Measurements from ENCODE around the gene ST3GAL4.

DNA sequence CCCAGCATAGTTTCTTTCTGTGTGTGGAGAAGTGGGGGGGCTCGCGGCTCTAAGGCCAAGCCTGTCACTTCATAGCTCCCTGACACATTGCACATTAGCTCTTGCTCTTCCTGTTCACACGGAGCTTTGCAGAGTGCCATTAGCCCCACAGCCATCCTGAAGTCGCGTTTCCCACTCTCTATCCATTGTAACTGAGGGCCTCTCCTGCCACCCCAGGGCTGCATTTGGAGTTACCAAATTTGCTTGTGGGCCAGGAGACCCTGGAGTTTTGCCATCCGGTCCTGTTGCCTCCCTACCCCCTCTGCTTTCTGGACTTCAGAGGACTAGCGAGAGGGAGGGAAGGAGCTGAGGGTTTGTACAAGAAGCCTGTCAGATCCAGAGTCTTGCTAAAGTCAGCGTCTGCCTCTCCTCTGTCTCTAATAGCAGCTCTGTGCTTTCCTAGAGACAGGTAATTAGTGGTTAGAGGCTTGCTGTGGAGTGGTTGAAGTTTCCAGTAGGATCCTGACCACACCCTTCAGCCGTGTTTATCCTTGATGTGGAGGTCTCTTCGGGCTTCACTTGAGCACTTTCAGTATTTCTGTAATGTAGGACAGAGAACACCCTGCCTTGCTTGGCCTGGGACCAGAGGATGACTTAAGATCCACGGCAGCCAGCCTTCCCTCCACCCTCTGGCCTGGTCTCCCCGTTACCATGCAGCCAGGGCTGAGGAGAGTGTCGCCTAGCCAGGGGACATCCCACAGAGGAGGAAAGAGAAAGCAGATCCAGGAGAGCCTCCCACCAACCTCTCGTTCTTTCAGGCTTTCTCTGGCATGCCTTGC, 37.5 kb upstream of the ST3GAL4 start:
- TF ChIP-seq, protein P1, sequence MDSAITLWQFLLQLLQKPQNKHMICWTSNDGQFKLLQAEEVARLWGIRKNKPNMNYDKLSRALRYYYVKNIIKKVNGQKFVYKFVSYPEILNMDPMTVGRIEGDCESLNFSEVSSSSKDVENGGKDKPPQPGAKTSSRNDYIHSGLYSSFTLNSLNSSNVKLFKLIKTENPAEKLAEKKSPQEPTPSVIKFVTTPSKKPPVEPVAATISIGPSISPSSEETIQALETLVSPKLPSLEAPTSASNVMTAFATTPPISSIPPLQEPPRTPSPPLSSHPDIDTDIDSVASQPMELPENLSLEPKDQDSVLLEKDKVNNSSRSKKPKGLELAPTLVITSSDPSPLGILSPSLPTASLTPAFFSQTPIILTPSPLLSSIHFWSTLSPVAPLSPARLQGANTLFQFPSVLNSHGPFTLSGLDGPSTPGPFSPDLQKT (IDR thresholded peaks at IDR 0.05; ENCODE audit: borderline replicate concordance, low read depth, low read length), result no peak
- TF ChIP-seq, protein P2, sequence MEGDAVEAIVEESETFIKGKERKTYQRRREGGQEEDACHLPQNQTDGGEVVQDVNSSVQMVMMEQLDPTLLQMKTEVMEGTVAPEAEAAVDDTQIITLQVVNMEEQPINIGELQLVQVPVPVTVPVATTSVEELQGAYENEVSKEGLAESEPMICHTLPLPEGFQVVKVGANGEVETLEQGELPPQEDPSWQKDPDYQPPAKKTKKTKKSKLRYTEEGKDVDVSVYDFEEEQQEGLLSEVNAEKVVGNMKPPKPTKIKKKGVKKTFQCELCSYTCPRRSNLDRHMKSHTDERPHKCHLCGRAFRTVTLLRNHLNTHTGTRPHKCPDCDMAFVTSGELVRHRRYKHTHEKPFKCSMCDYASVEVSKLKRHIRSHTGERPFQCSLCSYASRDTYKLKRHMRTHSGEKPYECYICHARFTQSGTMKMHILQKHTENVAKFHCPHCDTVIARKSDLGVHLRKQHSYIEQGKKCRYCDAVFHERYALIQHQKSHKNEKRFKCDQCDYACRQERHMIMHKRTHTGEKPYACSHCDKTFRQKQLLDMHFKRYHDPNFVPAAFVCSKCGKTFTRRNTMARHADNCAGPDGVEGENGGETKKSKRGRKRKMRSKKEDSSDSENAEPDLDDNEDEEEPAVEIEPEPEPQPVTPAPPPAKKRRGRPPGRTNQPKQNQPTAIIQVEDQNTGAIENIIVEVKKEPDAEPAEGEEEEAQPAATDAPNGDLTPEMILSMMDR (tag by site-specific recombination; IDR thresholded peaks at IDR 0.05), result no peak
- TF ChIP-seq, protein P3, sequence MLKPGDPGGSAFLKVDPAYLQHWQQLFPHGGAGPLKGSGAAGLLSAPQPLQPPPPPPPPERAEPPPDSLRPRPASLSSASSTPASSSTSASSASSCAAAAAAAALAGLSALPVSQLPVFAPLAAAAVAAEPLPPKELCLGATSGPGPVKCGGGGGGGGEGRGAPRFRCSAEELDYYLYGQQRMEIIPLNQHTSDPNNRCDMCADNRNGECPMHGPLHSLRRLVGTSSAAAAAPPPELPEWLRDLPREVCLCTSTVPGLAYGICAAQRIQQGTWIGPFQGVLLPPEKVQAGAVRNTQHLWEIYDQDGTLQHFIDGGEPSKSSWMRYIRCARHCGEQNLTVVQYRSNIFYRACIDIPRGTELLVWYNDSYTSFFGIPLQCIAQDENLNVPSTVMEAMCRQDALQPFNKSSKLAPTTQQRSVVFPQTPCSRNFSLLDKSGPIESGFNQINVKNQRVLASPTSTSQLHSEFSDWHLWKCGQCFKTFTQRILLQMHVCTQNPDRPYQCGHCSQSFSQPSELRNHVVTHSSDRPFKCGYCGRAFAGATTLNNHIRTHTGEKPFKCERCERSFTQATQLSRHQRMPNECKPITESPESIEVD (tag by site-specific recombination; IDR thresholded peaks at IDR 0.05), result no peak
- TF ChIP-seq ZNF24 (tag by site-specific recombination; IDR thresholded peaks at IDR 0.05), result no peak
